ENCODE data around the gene ARVCF.

DNA sequence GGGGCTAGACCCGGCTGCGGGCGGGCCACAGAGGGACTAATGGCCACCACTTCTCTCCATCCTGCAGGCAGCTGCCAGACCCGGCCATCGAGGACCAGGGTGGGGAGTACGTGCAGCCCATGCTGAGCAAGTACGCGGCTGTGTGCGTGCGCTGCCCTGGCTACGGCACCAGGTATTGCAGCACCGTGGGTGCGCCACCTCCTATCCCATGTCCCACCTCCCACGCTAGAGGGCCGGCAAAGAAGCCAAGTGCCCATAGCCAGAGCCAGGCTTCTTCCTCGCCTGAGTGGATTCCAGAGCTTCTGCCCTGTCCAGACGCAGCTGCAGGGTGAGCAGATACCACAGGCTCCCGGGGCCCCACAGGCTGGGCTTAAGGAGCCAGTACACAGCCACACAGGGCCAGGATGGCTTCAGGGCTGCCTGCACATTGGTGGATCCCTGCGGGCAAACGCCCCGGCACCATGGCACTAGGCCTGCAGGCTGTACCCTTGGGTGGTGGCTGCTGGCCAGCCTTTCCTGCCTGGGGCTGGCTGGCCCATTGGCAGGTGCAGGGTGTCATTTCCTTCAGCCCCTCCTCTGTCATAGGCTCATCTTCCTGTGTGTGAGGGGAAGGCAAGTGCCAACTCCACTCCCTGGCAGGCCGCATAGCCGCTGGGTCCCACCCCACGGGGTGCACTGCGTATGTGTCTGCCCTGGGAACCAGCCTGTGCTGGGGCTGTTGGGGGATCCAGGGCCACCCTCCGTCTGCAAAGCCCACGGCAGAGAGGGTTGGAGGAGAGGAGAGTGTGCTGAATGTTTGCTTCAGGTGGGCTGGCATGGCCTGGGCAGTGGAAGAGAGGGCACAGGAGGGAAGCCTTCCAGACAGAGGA is 46.9 kb upstream of the ARVCF start:
- TF ChIP-seq, protein P1, sequence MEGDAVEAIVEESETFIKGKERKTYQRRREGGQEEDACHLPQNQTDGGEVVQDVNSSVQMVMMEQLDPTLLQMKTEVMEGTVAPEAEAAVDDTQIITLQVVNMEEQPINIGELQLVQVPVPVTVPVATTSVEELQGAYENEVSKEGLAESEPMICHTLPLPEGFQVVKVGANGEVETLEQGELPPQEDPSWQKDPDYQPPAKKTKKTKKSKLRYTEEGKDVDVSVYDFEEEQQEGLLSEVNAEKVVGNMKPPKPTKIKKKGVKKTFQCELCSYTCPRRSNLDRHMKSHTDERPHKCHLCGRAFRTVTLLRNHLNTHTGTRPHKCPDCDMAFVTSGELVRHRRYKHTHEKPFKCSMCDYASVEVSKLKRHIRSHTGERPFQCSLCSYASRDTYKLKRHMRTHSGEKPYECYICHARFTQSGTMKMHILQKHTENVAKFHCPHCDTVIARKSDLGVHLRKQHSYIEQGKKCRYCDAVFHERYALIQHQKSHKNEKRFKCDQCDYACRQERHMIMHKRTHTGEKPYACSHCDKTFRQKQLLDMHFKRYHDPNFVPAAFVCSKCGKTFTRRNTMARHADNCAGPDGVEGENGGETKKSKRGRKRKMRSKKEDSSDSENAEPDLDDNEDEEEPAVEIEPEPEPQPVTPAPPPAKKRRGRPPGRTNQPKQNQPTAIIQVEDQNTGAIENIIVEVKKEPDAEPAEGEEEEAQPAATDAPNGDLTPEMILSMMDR (IDR thresholded peaks at IDR 0.05) = no peak
- no peak for TF ChIP-seq EP300 (IDR thresholded peaks at IDR 0.05)
- TF ChIP-seq POLR2AphosphoS5 (IDR thresholded peaks at IDR 0.05) = no peak
- no peak for TF ChIP-seq POLR2A (IDR thresholded peaks at IDR 0.05)
